Stimulated activated CD4-positive, alpha-beta T cell treated with anti-CD3 and anti-CD28 coated beads, TNF-alpha, amount 100 ng/mL, for 1 hour (primary cell): ENCODE data around the gene SARNP.
"Not testable (repeated sequence)": the region's sequence is repeated elsewhere in the genome, so short reads cannot be mapped to it uniquely, and the experiment has no call there.

ENCODE experiments used
- DNase-seq, 3 donors: peaks; one replicate each; pipeline ENCODE4 v3.0.0-alpha.2; 2020; ENCODE audit warnings: low read depth in 3 of 3, low spot score in 1 of 3

The SARNP gene

DNA sequence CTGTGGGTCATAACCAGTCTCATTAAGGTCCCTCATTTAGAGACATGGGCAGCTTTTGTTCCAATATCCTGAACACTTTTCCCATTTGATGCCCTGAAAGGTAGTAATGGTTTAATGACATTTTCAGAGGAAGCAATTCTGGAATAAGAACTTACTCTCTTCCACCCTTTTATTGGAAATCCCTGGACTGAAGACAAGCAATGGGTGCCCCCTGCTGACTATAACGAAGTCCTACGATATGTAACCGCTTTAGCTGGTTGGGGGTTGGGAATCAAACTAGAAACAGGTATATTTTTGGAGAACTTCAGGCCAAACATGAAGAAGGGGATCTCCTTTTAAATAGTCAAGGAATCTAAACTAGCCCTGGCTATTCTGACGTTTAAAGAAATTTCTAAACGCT lies 20.5 kb downstream of the SARNP start:
- DNase-seq = no peak

GRCh38 chr12:55795950-55796349 lies 21.6 kb downstream of the SARNP start:
- DNase-seq = no peak

GRCh38 chr12:55789893-55790292 lies 27.6 kb downstream of the SARNP start:
- DNase-seq = no peak

GRCh38 chr12:55789171-55789570 lies 28.4 kb downstream of the SARNP start:
- DNase-seq = no peak

GRCh38 chr12:55788546-55788945 lies 29.0 kb downstream of the SARNP start:
- no peak for DNase-seq

- no peak for DNase-seq
Observed at GRCh38 chr12:55780685-55781084, 36.8 kb downstream of the SARNP start.

DNA sequence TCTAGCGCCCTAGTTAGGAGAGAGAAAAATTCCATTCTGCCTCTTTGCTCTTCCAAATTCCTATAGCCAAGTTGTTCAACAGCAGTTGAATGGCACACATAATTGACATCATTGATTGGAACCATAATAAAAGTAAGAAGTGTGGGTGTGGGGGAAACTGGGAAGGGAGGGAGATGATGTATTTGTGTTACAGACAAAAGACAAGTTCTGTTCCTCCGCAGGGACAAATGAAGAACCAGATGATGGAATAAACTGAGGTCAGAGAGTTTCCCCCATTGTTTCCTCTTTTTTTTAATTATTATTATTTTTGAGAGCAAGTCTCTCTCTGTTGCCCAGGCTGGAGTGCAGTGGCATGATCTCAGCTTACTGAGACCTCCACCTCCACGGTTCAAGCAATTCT lies 39.7 kb downstream of the SARNP start:
- DNase-seq = no peak

DNA sequence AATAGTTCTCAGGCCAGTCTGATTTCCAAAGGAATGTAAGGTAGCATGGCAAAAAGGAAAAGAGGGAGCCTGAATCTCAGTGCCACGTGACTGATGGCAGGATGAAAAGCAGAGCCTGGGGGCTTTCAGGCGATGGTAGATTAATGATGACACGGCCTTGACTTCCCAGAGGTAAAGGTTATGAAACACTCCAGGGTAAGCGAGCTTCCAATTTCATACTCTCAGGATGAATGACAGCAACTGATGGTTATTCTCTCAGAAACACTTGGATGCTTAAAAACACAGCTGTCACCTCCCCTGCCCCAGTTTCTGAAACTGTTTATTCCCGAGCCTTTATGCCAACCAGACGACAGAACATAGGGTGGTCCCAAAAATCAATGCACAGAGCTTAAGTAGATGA lies 45.8 kb downstream of the SARNP start:
- DNase-seq = no peak

- DNase-seq = no peak
Observed at GRCh38 chr12:55767156-55767555, 50.4 kb downstream of the SARNP start.

DNA sequence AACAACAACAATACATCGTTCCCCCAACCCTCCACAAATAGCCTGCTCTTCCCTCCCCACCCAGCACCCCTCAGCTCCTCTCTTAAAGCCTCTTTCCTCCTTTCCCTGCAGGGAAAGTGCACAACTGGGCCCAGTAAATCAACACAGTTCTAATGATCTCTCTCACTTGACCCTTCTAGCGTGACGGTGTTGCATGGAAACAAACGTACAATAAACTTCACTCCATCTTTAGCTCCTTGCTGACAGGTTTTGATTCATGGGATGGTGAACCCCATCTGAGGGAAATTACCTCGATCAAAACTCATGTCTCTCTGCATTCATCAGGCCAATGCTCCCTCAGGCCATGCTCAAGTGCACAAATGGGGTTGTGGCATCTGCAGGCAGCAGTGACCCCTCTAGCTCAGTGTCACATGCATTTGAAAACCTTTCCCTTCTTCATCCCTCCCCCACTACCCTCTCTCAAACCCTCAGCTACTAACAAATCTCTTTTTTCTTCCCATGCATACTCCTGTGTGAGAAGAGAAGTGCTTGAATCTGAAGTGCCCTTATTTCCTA lies 51.7 kb downstream of the SARNP start:
- DNase-seq = no peak

GRCh38 chr12:55762646-55763045 lies 54.9 kb downstream of the SARNP start:
- DNase-seq = no peak

DNA sequence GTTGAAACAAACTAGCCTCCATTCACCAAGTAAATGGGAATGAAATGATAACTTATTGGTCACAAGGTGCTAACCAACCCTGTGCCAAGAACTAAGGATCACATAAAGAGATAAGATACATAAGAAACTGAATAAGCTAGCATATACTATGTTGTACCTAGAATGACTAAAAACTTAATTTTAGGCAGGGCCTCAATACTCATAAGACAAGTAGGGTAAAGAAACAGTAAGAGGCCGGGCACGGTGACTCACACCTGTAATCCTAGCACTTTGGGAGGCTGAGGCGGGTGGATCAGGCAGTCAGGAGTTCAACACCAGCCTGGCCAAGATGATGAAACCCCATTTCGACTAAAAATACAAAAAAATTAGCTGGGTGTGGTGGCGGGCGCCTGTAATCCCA lies 56.9 kb downstream of the SARNP start:
- DNase-seq = no peak

DNA sequence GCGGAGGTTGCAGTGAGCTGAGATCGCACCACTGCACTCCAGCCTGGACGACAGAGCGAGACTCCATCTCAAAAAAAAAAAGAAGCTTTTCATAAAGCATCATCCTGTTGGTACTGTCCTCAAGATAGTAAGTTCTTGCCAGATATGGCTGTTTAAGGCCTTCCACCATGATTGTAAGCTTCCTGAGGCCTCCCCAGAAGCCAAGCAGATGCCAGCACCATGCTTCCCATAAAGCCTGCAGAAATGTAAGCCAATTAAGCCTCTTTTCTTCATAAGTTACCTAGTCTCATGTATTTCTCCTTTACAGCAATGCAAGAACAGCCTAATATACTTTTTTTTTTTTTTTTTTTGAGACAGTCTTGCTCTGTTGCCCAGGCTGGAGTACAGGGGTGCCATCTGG lies 58.9 kb downstream of the SARNP start:
- DNase-seq = not testable (repeated sequence)

GRCh38 chr12:55757701-55758100 lies 59.8 kb downstream of the SARNP start:
- no peak for DNase-seq

DNA sequence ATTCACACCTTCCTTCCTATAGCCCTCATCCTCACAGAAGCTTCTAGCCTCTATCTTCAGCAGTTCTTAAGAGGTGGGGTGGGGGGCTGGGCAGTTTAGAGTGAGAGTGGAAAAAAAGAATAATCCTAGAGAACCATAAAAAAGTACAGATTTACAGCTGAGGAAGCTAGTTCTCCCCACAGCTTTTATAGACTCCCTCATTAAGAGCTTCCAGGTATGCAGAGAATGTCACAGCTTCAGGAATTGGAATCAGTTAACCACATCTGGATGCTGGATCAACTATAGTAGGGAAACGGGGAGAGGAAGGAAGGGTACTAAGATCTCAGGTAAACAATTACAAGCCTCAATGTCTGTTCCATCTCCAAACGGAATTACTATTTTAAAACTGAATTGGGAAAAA lies 62.3 kb downstream of the SARNP start:
- no peak for DNase-seq

- no peak for DNase-seq
Observed at GRCh38 chr12:55748230-55748993, 69.1 kb downstream of the SARNP start.

- no peak for DNase-seq
Observed at GRCh38 chr12:55746913-55747231, 70.7 kb downstream of the SARNP start.

DNA sequence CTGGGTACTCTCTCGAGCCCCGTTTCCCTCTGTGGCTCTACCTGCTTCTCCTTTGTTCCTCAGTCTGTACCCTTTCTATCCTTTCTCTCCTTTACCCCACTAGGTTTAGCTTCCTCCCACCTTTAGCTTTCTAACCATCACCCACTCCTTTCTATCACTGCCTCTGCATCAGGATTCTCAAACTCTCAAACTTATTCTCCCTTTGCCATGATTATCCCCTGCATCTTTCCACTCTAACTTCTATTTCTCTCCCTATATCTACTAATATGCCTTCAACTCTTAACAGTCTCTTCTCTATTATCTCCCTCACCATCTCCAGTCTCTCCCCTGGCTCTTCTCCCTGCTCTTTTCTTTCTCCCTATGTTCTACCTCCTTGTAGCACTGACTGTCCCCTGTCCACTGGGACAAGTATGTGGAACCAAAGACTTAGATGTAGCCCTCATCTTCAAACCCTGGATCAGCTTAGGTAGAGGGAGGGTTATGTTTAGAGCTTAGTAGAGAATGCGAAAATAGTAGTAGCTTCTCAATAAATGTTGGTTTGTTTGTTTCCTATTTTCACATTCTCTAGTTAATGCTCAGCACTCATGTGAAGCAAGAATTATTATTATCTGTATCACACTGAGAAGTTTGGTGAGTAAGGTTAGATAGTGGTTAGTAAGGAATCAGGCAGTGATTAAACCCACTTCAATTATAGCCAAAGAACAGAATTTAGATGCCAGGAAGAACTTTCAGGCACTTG lies 71.2 kb downstream of the SARNP start:
- no peak for DNase-seq

DNA sequence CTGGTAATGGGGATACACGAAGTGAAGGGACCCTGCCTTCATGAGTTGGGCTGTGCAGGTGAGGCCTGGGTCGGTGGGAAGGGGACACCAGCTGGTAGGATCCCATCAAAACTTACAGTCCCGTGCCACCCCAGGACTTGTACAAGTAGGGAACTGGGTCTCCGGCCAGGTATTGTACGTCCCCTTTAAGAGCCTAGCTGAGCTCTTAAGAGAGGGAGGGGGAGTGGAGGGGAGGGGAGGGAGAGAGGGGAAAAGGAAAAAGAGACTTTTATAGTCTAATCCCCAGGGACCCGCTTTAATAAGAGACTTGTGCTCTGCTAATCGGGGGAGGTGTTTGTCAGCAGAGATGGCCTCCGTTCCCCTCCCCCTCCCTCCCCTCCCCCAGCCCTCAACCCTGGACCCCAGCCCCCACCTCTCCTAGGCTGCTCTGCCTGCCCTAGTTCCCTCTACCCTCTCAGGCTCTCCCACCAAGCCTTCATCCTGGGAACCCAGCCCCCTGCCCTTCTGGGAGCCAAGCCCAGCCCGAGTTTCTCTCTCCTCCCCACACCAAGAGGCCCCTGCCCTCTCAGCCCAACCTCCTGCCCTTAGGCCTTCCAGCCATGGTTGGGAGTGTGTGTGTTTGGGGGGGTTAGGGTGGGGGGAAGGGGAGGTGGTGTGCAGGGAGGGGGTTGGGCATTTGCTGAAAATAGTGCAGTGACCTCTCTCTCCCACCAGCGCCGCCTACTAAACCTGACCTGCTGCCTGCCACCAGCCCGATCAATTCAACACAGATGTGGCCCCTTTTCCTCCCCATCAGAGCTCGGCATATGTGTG lies 72.0 kb downstream of the SARNP start:
- DNase-seq = no peak

GRCh38 chr12:55744340-55745030 lies 73.0 kb downstream of the SARNP start:
- DNase-seq = no peak
